Adipose tissue (tissue), 3 donors: Measurements from ENCODE around the gene PYGM. TPM values are rescaled to one million over a fixed set of nuclear protein-coding genes. Genes with fewer than 3 reads are reported as not detected.

Experiments
- H3K27ac ChIP-seq: one replicate; pipeline ENCODE4 v1.5.1; 2013; ENCODE audit warnings: low read depth, low read length
- WGBS, 3 donors: extraction: QIAGEN DNeasy Blood & Tissue Kit; methylation state at CpG; one replicate each; pipeline ENCODE4 v1.1.7; 2013; 5-methylcytosine and 5-hydroxymethylcytosine counted together
- polyA plus RNA-seq, 3 donors: library from polyadenylated mRNA; stranded (reverse); fragments of 200-250 nt; gene quantifications; one replicate each; pipeline ENCODE4 v1.2.3, GENCODE V29; 2013
- donor health status: healthy with polysubstance abuse.
- donor health status: Bipolar disorder and iron deficiency.
- donor health status: healthy.

PYGM gene
- polyA plus RNA-seq, 3 donors = 3.2 to 9.6 (median 8.7) TPM

DNA sequence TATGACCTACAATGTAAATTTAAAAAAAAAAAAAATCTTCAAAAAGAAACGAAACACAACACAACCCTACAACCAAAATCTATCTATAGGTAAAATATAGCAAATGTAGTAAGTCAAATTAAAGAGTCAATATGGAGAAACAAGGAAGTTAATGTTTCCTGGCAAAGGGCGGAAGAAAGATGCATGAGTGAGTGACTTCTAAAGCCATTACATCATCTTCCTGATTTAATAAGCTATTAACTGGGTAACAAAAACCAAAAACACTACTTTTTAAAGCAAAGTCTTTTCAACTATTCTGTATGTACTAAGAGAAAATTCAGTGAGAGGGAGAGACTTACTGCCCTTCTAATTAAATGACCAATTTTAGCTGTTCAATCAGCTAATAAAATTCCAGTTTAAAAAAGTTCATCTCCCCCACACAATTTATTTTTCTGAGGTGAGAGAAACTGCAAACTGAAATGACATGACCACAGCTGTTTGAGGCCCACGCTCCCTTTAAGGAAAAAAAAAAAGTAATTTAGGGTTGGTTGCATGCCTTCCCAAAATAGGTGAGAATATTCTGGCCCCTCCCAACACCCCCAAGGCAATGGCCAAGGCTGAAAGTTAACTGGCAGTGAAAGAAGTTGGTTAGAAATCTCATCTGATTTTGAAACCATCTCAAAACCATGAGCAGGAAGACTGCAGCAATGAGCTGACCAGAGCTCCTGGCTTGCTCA lies 12.7 kb upstream of the PYGM start:
- peak overlapping the region; percentile 56 for H3K27ac ChIP-seq
- 50 to 68% (median 55%) methylated on average over 3 of the region's 3 CpGs for WGBS, 3 donors

DNA sequence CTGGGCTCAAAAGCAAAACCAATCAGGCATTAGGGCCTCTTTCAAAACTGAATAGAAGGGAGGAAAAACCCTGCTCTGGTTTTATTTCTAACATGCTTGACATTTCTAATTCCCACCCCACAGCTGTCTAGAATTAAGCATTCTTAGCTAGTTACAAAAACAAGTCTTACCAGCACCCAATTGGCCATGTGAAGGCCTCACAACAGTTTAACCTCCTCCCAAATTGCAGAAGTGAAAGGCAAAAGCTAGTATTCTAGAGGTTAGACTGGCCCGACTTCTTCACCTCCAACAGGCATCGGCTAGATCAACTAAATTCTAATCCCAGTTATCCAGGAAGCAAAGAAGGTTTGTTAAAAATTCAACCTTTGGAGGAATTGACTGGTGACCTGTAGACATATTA lies 12.1 kb upstream of the PYGM start:
- WGBS, 3 donors = 69 to 74% (median 72%) methylated on average over 2 of the region's 2 CpGs

DNA sequence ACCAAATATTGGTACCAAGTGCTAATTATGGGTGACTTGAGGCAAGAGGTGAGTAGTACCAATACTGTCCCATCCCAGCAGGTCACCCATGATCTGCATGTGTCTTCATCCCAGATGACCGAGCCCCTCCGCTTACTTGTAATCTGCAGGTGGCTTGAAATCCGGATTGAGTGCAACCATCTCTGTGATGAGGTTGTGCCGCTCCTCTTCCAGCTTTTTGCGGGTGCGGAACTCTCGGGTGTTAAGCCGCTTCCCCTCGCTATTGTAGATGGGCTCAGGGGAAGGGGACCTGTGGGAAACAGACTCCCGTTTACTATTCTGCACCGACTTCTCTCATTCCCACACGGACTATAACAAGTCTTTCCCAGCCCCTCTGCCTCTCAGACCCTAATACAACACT lies 10.3 kb upstream of the PYGM start:
- WGBS, 3 donors = 91 to 95% (median 93%) methylated on average over 12 of the region's 12 CpGs
- no peak overlapping the region for H3K27ac ChIP-seq

More for the DNA sequence above, 12.1 kb upstream of the PYGM start:
- no peak overlapping the region for H3K27ac ChIP-seq

DNA sequence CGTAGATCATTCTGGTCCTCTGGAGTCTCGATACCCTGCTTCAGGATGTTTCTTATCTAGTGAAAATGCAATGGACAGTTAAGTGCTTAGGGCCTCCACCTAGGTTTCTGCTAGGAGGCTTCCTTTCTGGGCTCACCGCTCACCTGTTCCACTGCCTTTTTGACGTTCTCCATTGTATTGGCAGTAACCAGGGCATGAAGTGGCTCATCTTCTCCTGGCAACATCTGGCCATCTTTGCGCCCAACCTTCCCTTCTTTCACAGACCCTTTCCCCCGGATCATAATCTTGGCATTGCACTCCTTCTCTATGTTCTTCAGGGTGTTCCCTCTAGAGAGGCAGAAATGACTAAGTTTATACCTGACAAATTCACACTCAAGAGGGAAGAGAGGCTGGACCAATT lies 9.5 kb upstream of the PYGM start:
- WGBS, 3 donors = 86 to 94% (median 90%) methylated on average over 6 of the region's 6 CpGs
- H3K27ac ChIP-seq = no peak overlapping the region

DNA sequence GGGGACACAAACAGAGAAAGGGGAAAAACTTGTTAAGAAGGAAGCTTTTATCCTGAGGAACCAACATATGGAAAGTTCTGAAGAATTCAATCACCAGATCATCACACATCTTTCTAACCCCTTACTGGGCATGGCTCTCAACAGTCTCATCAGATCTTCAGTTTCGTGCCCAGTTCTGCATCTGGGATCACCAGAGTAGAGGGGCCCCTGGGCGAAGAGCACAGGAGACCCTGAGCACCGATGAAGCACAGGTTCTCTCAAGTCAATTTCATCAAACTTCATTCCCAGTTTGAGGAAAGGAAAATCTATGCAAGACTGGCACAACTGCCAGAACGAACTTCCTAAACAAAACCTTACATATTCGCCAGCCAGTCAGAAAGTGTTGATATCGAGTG lies 8.5 kb upstream of the PYGM start:
- 85 to 90% (median 89%) methylated on average over 6 of the region's 6 CpGs for WGBS, 3 donors
- H3K27ac ChIP-seq = no peak overlapping the region

GRCh38 chr11:64767344-64768299 lies 7.8 kb upstream of the PYGM start:
- H3K27ac ChIP-seq = no peak overlapping the region
- WGBS, 3 donors = 48 to 49% (median 49%) methylated on average over 19 of the region's 19 CpGs

- WGBS, 3 donors = 95 to 97% (median 96%) methylated on average over 11 of the region's 11 CpGs
- H3K27ac ChIP-seq = no peak overlapping the region
Observed at GRCh38 chr11:64766881-64767280, 7.1 kb upstream of the PYGM start.

DNA sequence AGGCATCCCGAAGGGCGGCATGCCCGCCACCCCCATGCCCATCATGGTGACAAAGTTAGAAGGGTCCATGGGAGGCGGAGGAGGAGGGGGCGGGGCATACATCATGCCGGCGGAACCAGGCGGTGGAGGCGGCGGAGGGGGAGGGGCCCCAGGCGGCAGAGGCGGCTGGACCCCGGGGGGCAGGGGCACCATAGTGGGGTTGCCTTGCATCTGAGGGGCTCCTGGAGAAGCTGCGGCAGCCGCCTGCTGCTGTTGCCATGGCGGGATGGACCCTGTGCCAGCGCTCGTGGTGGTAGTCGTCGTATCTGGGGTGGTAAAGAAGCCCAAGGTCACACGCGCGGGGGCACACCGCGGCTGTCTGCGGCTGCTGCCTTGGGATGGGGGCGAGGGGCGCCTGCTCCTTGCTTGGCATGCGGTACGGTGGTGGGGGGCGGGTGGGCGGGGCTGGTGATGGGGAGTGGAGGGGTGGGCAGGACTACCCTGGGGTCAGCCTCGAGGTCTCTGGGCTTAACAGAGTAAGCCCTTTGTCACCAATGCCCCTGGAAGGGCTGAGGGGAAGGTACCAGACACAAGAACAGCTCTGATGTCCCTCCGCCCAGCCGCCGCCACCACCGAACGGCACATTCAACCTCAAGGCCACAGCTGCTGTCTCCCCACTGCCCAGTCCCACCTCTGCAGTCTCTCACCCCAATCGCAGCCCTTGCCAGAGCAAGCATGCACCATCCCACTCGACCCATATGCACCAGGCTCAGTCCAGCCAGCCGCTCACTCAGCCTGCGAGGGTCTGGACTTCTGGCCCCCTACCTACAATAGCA lies 6.3 kb upstream of the PYGM start:
- no peak overlapping the region for H3K27ac ChIP-seq
- 85 to 90% (median 89%) methylated on average over 31 to 42 of the region's 42 CpGs for WGBS, 3 donors

DNA sequence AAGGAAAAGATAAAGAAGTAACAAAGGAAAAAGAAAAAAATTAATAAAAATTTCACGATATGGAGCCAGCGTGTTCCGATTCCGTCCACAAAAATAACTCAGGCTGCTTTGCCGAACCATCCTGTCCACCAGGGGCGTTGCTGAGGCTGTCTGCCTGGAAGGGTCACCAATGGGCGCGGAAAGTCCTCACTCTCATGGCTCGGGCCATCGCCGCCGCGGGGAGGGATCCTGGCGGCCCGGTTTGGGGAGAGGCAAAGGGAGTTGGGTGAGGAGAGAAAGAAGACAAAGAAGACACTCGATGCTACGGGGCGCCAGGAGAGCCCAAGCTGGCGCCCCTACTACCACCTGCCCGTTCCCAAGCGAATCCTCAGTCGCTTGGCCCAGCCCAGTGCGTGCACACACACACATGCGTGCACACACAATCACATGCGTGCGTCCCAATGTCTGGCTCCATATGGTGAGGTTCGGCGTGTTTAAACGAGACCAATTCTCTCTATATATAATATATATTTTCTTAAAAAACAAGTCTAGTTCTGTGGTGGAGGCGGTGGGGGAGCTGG lies 5.6 kb upstream of the PYGM start:
- WGBS, 3 donors = 89 to 91% (median 89%) methylated on average over 30 of the region's 30 CpGs
- no peak overlapping the region for H3K27ac ChIP-seq

DNA sequence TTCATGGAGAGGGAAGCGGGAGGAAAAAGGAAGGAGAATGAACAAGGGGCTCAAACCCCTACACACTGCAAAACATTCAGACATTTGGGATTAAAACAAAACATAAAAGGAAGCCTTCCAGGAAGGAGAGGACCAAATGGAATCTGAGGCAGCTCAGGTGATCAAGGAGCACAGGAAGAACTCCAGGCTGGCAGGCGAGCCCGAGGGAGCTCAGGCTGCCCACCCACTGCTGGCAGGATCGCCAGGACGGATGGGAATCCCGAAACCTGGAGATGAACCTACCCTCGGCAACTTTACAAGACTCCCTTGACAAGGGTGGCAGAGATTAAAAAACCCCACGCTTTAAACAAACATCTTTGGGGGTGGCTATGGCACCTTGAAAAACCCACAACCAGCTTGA lies 5.0 kb upstream of the PYGM start:
- 84 to 87% (median 85%) methylated on average over 8 of the region's 8 CpGs for WGBS, 3 donors
- H3K27ac ChIP-seq = no peak overlapping the region

DNA sequence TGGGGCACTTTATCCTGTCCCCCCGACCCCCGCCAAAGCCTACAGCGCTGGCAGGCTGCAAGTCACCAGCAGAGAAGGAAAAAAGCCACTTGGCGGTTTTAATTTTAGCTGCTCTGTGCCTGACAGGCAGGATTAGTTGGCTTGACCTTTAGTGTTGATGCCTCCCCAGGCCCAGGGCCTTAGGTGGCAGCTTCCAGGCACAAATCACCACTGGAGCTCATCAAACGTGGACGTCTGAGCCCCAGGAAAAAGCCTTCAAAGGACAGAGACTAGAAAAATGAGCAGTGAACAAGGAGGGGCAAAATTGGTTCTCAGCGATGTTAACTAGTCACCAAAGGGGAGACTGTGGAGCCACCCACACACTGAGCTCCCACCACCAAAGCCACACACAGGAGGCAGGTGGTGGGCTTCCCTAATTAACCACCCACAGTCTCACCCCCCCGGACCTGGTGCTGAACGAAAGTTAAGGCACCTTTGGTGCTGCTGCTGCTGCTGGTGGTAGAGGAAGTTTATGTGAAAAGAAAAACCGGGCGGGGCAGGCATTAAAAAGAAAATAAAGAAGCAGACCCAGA lies 4.4 kb upstream of the PYGM start:
- WGBS, 3 donors = 59 to 76% (median 64%) methylated on average over 11 of the region's 11 CpGs
- no peak overlapping the region for H3K27ac ChIP-seq

GRCh38 chr11:64763526-64764039 lies 3.8 kb upstream of the PYGM start:
- no peak overlapping the region for H3K27ac ChIP-seq
- 64 to 75% (median 71%) methylated on average over 6 of the region's 6 CpGs for WGBS, 3 donors

DNA sequence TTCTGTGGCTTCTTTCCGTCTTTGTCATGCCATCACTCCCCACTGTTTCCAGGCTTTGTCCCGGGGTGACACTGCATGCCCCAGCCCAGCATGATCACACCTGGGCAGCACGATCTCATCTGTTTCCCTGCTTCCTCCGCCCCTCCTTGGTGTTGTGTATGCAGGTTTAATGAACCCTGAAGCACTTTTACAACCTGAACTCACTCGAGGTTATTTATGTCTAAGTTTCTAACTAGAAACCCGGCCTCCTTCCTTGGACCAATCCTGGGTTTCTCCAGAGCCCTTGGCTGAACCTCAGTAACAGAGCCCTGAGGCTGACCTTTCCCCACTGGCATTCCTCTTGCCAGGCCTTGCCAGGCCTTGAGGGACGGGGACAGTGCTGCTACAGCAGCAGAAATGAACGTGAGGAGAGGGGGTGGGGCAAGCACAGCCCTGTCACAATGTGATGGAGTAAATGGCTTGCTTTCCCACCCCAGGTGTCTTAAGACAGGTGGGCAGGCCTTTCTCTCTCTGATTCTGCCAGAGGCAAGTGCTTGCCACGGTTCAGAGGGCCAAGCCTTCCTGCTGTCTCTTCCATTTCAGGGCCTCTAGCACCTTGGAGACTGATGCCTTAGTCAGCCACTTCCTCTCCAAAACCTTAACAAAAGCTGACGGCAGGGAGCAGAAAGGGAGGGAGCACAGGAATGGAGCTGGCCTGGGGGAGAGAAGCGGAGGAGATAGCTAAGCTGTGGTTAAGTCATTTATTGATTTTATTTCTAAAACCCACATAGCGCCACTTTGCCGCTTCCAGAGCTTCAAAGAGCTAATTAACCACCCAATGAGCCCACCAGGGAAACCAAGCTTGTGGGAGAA lies 3.1 kb upstream of the PYGM start:
- H3K27ac ChIP-seq = no peak overlapping the region
- 53 to 60% (median 53%) methylated on average over 13 of the region's 13 CpGs for WGBS, 3 donors

- no peak overlapping the region for H3K27ac ChIP-seq
- 71 to 77% (median 74%) methylated on average over 5 of the region's 5 CpGs for WGBS, 3 donors
Observed at GRCh38 chr11:64762277-64762673, 2.5 kb upstream of the PYGM start.

- H3K27ac ChIP-seq = no peak overlapping the region
- 58 to 73% (median 69%) methylated on average over 7 of the region's 7 CpGs for WGBS, 3 donors
Observed at GRCh38 chr11:64760759-64761420, 1.1 kb upstream of the PYGM start.

- no peak overlapping the region for H3K27ac ChIP-seq
- WGBS, 3 donors = 68 to 69% (median 68%) methylated on average over 21 of the region's 21 CpGs
Observed at GRCh38 chr11:64759131-64759721, 548 bp downstream of the PYGM start.
